IMR-90 (cell line): ENCODE data around the gene SNX30.

Source experiments
- MAFK ChIP-seq: IDR thresholded peaks from 2 replicates; pipeline ENCODE4 v1.6.1; 2012; ENCODE audit warnings: low read depth, low read length, improper control_type of control experiment
- MXI1 ChIP-seq: IDR thresholded peaks from 2 replicates; pipeline ENCODE4 v1.6.1; 2012; ENCODE audit warnings: low read depth, mild to moderate bottlenecking, low read length, moderate library complexity, borderline replicate concordance
- POLR2A ChIP-seq: IDR thresholded peaks from 2 replicates; pipeline ENCODE4 v1.6.1; 2012; ENCODE audit warnings: mild to moderate bottlenecking, low read depth, low read length
- RAD21 ChIP-seq: IDR thresholded peaks from 2 replicates; pipeline ENCODE4 v1.6.1; 2012; ENCODE audit warnings: low read length, improper control_type of control experiment
- RCOR1 ChIP-seq: IDR thresholded peaks from 2 replicates; pipeline ENCODE4 v1.6.1; 2012; ENCODE audit warnings: mild to moderate bottlenecking, low read length, improper control_type of control experiment; ENCODE audit not compliant: insufficient replicate concordance
- TF ChIP-seq, protein P1 (sequence below): conservative IDR thresholded peaks from 2 replicates; pipeline ENCODE4 v1.5.1; 2012; ENCODE audit warnings: mild to moderate bottlenecking, low read depth, low read length, improper control_type of control experiment
- TF ChIP-seq, protein P2 (sequence below): fragments of 150-350 bp; IDR thresholded peaks from 2 replicates; pipeline ENCODE4 v1.6.1; 2016; ENCODE audit warnings: low read depth, mild to moderate bottlenecking, low read length, moderate library complexity, borderline replicate concordance

DNA sequence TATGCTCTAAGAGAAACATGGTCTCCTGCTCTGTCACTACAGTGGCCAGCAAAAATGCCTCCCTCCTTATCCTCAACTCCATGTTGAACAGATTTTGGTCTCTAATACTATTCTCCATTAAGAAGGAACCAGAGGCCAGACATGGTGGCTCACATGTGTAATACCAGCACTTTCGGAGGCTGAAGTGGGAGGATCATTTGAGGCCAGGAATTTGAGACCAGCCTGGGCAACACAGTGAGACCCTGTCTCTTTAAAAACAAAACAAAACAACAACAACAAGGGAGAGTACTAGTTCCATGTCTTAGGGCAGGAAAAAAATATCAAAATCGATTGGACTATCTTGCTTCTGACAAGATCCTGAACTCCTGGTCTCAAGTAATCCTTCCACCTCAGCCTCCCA is 47.3 kb upstream of the SNX30 start:
- TF ChIP-seq, protein P1, sequence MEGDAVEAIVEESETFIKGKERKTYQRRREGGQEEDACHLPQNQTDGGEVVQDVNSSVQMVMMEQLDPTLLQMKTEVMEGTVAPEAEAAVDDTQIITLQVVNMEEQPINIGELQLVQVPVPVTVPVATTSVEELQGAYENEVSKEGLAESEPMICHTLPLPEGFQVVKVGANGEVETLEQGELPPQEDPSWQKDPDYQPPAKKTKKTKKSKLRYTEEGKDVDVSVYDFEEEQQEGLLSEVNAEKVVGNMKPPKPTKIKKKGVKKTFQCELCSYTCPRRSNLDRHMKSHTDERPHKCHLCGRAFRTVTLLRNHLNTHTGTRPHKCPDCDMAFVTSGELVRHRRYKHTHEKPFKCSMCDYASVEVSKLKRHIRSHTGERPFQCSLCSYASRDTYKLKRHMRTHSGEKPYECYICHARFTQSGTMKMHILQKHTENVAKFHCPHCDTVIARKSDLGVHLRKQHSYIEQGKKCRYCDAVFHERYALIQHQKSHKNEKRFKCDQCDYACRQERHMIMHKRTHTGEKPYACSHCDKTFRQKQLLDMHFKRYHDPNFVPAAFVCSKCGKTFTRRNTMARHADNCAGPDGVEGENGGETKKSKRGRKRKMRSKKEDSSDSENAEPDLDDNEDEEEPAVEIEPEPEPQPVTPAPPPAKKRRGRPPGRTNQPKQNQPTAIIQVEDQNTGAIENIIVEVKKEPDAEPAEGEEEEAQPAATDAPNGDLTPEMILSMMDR, result no peak
- TF ChIP-seq POLR2A, result no peak
- TF ChIP-seq RCOR1, result no peak
- no peak for TF ChIP-seq MAFK
- TF ChIP-seq MXI1, result no peak
- TF ChIP-seq RAD21, result no peak
- TF ChIP-seq, protein P2, sequence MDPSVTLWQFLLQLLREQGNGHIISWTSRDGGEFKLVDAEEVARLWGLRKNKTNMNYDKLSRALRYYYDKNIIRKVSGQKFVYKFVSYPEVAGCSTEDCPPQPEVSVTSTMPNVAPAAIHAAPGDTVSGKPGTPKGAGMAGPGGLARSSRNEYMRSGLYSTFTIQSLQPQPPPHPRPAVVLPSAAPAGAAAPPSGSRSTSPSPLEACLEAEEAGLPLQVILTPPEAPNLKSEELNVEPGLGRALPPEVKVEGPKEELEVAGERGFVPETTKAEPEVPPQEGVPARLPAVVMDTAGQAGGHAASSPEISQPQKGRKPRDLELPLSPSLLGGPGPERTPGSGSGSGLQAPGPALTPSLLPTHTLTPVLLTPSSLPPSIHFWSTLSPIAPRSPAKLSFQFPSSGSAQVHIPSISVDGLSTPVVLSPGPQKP, result no peak
